Mesodermal cell (in vitro differentiated cells): ENCODE results near the gene EGFR.

Experiments
- H3K27ac ChIP-seq: 2 replicates; pipeline ENCODE4 v1.7.0; 2013; ENCODE audit warnings: mild to moderate bottlenecking, low read depth, low read length, moderate library complexity; ENCODE audit not compliant: severe bottlenecking
- H3K36me3 ChIP-seq: 2 replicates; pipeline ENCODE4 v1.7.1; 2013; ENCODE audit warnings: mild to moderate bottlenecking, low read length, moderate library complexity; ENCODE audit not compliant: control insufficient read depth, insufficient read depth
- H3K4me1 ChIP-seq: one replicate; pipeline ENCODE4 v1.7.1; 2013; ENCODE audit warnings: mild to moderate bottlenecking, low read length; ENCODE audit not compliant: insufficient read depth, control insufficient read depth, poor library complexity, severe bottlenecking
- H3K4me3 ChIP-seq: 2 replicates; pipeline ENCODE4 v1.7.0; 2013; ENCODE audit warnings: low read length, control low read depth, mild to moderate bottlenecking; ENCODE audit not compliant: insufficient read depth, poor library complexity, severe bottlenecking; ENCODE audit errors: extremely low read depth
- H3K9me3 ChIP-seq: 2 replicates; pipeline ENCODE4 v1.7.1; 2013; ENCODE audit warnings: mild to moderate bottlenecking, low read length, moderate library complexity; ENCODE audit not compliant: control insufficient read depth
- WGBS, 2 experiments: methylation state at CpG; one replicate each; pipeline ENCODE4 v1.1.5; 2013; ENCODE audit warnings: missing lambda C conversion rate in 2 of 2; ENCODE audit not compliant: insufficient coverage in 2 of 2; 5-methylcytosine and 5-hydroxymethylcytosine counted together

The EGFR gene

GRCh38 chr7:55113760-55114540 is 95.1 kb downstream of the EGFR start:
- 95 to 96% methylated on average over 3 of the region's 3 CpGs for WGBS, 2 experiments
- H3K4me3 ChIP-seq, result no peak overlapping the region
- no peaks in the 10 kb centered on the region for H3K9me3 ChIP-seq
- no peaks in the 10 kb centered on the region for H3K36me3 ChIP-seq
- no peak overlapping the region for H3K27ac ChIP-seq
- H3K4me1 ChIP-seq, result peaks cover 22% of the 10 kb centered on the region

- H3K9me3 ChIP-seq, result no peaks in the 10 kb centered on the region
- H3K27ac ChIP-seq, result no peak overlapping the region
- 93 to 100% methylated on average over 3 to 4 of the region's 7 CpGs for WGBS, 2 experiments
- no peaks in the 10 kb centered on the region for H3K4me1 ChIP-seq
- no peak overlapping the region for H3K4me3 ChIP-seq
- no peaks in the 10 kb centered on the region for H3K36me3 ChIP-seq
These were observed 98.5 kb downstream of the EGFR start for GRCh38 chr7:55117286-55117685.

- 93 to 100% methylated on average over 4 to 5 of the region's 5 CpGs for WGBS, 2 experiments
- no peaks in the 10 kb centered on the region for H3K9me3 ChIP-seq
- H3K27ac ChIP-seq, result no peak overlapping the region
- H3K4me1 ChIP-seq, result no peaks in the 10 kb centered on the region
- no peaks in the 10 kb centered on the region for H3K36me3 ChIP-seq
- H3K4me3 ChIP-seq, result no peak overlapping the region
These were observed 99.6 kb downstream of the EGFR start for GRCh38 chr7:55118426-55118825.

- H3K9me3 ChIP-seq, result no peaks in the 10 kb centered on the region
- no peaks in the 10 kb centered on the region for H3K4me1 ChIP-seq
- no peak overlapping the region for H3K27ac ChIP-seq
- no peak overlapping the region for H3K4me3 ChIP-seq
- 85 to 88% methylated on average over 3 to 4 of the region's 4 CpGs for WGBS, 2 experiments
- H3K36me3 ChIP-seq, result no peaks in the 10 kb centered on the region
These were observed 100.8 kb downstream of the EGFR start for GRCh38 chr7:55119571-55119970.

GRCh38 chr7:55120074-55120473 is 101.3 kb downstream of the EGFR start:
- WGBS, 2 experiments, result 93 to 98% methylated on average over 4 to 6 of the region's 7 CpGs
- Histone ChIP-seq H3K4me3 (no peak overlapping the region), H3K27ac (no peak overlapping the region), H3K9me3 (no peaks in the 10 kb centered on the region), H3K36me3 (no peaks in the 10 kb centered on the region), H3K4me1 (no peaks in the 10 kb centered on the region)

- H3K36me3 ChIP-seq, result no peaks in the 10 kb centered on the region
- H3K4me3 ChIP-seq, result no peak overlapping the region
- 92 to 100% methylated on average over 3 to 4 of the region's 7 CpGs for WGBS, 2 experiments
- H3K27ac ChIP-seq, result no peak overlapping the region
- no peaks in the 10 kb centered on the region for H3K9me3 ChIP-seq
- no peaks in the 10 kb centered on the region for H3K4me1 ChIP-seq
These were observed 101.8 kb downstream of the EGFR start for GRCh38 chr7:55120501-55121198.

- no peak overlapping the region for H3K4me3 ChIP-seq
- H3K9me3 ChIP-seq, result no peaks in the 10 kb centered on the region
- no peak overlapping the region for H3K27ac ChIP-seq
- WGBS, 2 experiments, result 58 to 92% methylated on average over 2 to 3 of the region's 5 CpGs
- H3K36me3 ChIP-seq, result no peaks in the 10 kb centered on the region
- H3K4me1 ChIP-seq, result no peaks in the 10 kb centered on the region
These were observed 102.4 kb downstream of the EGFR start for GRCh38 chr7:55121249-55121648.

- H3K4me1 ChIP-seq, result no peaks in the 10 kb centered on the region
- WGBS, 2 experiments, result 92 to 96% methylated on average over 7 of the region's 7 CpGs
- H3K36me3 ChIP-seq, result no peaks in the 10 kb centered on the region
- no peak overlapping the region for H3K4me3 ChIP-seq
- no peaks in the 10 kb centered on the region for H3K9me3 ChIP-seq
- no peak overlapping the region for H3K27ac ChIP-seq
These were observed 103.4 kb downstream of the EGFR start for GRCh38 chr7:55122263-55122662.

GRCh38 chr7:55124989-55125875 is 106.4 kb downstream of the EGFR start:
- Histone ChIP-seq H3K27ac (no peak overlapping the region), H3K4me3 (no peak overlapping the region), H3K4me1 (peaks cover 24% of the 10 kb centered on the region), H3K36me3 (no peaks in the 10 kb centered on the region), H3K9me3 (no peaks in the 10 kb centered on the region)
- WGBS, 2 experiments, result 89 to 94% methylated on average over 10 to 11 of the region's 12 CpGs

- Histone ChIP-seq H3K36me3 (no peaks in the 10 kb centered on the region), H3K9me3 (no peaks in the 10 kb centered on the region), H3K4me1 (peaks cover 43% of the 10 kb centered on the region), H3K4me3 (no peak overlapping the region), H3K27ac (no peak overlapping the region)
- 90 to 100% methylated on average over 1 to 2 of the region's 3 CpGs for WGBS, 2 experiments
These were observed 108.3 kb downstream of the EGFR start for GRCh38 chr7:55127135-55127551.
